Subcutaneous adipose tissue (tissue), 4 donors: ENCODE measurements around the gene FRMPD1. TPM values are rescaled to one million over a fixed set of nuclear protein-coding genes. Genes with fewer than 3 reads are reported as not detected.

Source experiments
- total RNA-seq, 4 donors: library from RNA; depleted of rRNA; stranded (reverse); fragments of >200 nt; gene quantifications; one replicate each; pipeline ENCODE4 v1.1.0, GENCODE V29; 2016
- TF ChIP-seq, protein P1 (sequence below): fragments of 450-650 bp; IDR thresholded peaks from one replicate; pipeline ENCODE4 v1.5.1; 2016; ENCODE audit warnings: low read depth, mild to moderate bottlenecking, control low read depth, antibody characterized with exemption, moderate library complexity

The FRMPD1 gene
- total RNA-seq, 4 donors from 2014 or later, result 0.19 to 1.0 (median 0.27) TPM

DNA sequence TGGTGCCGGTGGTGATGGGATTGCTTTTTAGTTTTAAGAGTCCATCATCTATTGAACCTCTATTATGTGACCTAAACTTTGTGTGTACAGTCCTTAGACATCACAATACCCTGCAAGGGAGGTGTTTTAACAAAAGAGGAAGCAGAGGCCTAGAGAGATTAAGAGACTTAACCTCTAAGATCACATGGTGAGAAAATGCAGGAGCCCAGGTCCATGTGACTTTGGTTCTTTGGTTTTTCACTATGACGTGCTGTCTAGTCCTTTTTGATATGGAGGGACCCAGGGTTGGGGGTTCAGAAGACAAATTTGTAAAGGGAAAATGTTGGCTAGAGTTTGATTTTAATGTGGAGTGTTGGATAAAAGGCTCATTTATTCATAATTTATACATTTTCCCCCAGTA, 68.8 kb downstream of the FRMPD1 start:
- TF ChIP-seq, protein P1, sequence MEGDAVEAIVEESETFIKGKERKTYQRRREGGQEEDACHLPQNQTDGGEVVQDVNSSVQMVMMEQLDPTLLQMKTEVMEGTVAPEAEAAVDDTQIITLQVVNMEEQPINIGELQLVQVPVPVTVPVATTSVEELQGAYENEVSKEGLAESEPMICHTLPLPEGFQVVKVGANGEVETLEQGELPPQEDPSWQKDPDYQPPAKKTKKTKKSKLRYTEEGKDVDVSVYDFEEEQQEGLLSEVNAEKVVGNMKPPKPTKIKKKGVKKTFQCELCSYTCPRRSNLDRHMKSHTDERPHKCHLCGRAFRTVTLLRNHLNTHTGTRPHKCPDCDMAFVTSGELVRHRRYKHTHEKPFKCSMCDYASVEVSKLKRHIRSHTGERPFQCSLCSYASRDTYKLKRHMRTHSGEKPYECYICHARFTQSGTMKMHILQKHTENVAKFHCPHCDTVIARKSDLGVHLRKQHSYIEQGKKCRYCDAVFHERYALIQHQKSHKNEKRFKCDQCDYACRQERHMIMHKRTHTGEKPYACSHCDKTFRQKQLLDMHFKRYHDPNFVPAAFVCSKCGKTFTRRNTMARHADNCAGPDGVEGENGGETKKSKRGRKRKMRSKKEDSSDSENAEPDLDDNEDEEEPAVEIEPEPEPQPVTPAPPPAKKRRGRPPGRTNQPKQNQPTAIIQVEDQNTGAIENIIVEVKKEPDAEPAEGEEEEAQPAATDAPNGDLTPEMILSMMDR, result no peak

- TF ChIP-seq, protein P1, result no peak
Observed at GRCh38 chr9:37727013-37727412, 76.3 kb downstream of the FRMPD1 start.

DNA sequence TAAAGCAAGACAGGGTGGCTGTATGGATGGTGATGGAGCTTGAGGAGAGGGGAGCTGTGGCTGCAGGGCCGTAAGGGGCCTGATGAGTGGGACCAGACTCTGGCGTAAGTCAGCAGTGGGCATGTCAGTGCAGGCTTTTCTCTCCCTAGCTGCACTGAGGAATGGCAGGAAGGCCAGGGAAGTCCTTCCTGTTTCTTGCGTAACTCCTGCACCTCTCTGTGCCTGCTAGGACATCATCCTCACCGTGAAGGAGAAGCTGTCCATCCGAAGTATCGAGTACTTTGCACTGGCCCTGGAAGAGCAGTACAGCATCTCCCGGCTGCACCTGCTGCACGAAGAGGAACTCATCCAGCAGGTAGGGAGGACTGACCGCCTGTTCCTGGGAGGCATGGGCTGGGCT, 78.7 kb downstream of the FRMPD1 start:
- TF ChIP-seq, protein P1, result no peak

DNA sequence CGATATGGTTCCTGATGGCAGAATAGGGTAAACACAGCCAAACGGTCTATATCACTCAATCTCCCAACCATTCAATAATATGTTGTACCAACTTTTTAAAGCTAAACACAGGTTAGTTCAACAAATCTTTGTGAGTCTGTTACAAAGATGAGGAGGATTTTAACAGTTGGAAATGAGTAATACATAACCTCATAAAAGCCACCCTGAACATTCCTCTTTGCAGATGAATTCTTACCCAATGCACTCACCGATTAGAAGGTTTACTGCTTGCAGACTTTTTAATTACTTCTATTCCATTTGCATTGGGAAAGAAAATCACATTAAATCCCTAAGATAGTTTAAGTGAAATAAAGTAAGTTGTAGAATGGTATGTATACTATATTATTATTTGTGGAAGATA, 79.5 kb downstream of the FRMPD1 start:
- TF ChIP-seq, protein P1, result no peak

GRCh38 chr9:37730839-37731238, 80.1 kb downstream of the FRMPD1 start:
- TF ChIP-seq, protein P1, result no peak

DNA sequence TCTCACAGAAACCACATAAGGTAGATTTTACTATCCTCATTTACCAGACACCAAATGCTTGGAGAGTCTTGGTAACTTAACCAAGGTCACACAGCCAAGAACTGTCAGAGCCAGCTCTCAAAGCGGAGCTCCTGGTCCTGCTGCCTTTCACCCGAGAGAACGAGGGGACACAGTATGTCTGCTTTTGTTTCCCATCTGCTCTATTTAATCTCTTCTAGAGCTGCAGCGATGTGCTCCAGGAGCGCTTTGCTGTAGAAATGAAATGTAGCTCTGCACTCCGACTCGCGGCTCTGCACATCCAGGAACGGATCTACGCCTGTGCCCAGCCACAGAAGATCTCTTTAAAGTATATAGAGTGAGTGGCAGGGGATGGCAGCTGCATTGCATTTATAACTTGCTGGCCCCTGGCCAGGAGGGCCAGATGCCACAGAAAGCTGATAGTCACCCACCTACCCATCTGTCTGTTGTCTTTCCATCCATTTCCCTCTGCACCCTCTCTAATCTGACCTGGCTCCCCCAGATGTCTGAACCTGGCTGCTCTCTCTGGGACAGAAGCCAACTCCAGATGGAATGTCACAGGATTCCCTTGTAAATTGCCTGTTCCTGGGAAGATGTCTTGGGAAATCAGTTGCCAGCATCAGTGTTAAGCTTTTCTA, 81.5 kb downstream of the FRMPD1 start:
- TF ChIP-seq, protein P1, result no peak

DNA sequence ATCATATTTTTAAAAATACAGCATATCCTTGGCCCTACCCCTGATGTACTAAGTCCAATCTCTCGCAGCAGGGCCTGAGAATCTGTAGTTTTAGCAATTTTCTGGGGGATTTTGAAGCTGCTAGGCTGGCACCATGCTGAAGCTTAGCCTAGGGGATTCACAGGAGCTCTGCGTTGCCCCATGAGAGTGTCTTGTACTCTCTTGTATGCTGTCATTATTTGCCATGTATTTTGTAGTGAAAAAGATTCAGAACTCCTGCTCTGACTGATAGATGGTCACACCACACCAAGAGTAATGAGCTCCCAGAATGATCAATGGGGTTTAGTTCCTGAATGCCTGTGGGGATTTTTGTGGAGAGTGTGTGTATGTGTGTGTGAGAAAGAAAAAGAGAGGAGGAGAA, 82.2 kb downstream of the FRMPD1 start:
- TF ChIP-seq, protein P1, result no peak
